Right hindlimb (tissue), 1 donor: ENCODE data around the gene F9.
"Not testable (repeated sequence)": the region's sequence is repeated elsewhere in the genome, so short reads cannot be mapped to it uniquely, and the experiment has no call there.

Experiments used
- DNase-seq: peaks from one replicate; pipeline ENCODE4 v3.0.0-alpha.2; 2018

F9 gene

GRCh38 chrX:139530550-139530949, at the start of gene F9:
Gene F9 (plus strand): TSS chrX:139530739. CDS start chrX:139530765, 26 bp downstream.
- DNase-seq = no peak

GRCh38 chrX:139483699-139484098, 46.8 kb upstream of the F9 start:
- DNase-seq = no peak

DNA sequence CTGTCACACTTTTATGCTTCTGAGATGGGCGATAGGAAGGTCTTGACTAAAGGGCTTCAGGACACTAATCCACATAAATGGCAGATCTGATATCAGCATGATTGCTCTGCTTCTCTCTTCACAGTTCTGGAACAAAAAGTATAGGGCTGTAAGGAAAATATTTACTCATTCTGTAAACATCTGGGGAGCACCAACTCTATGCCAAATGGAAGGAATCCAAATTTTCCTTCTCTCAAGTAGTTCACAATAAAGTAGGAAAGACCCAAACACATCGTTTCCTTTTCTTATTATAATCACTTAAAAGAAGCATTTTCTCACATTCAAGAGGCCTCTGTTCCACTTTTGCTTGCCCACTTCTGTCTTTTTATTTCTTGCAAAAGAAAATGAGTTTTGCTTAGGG, 45.9 kb upstream of the F9 start:
- no peak for DNase-seq

GRCh38 chrX:139495324-139495723, 35.2 kb upstream of the F9 start:
- DNase-seq = no peak

DNA sequence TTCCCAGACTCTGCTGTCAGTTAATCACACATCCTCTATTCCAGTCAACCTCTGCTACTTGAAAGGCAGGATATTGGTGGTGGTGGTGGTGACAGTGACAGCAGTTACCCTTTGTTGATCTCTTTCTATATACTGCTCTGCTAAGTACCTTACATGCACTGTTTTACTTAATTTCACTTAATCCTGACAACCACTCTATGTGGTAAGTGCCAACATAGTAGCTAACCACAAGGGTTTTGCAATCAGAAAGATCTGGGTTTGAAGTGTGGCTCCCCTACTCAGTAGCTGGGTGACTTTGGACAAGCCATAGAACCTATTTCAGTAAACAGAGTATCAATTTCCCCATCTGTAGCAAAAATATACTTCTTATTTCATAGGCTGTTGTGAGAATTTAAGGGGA, 24.2 kb upstream of the F9 start:
- no peak for DNase-seq

DNA sequence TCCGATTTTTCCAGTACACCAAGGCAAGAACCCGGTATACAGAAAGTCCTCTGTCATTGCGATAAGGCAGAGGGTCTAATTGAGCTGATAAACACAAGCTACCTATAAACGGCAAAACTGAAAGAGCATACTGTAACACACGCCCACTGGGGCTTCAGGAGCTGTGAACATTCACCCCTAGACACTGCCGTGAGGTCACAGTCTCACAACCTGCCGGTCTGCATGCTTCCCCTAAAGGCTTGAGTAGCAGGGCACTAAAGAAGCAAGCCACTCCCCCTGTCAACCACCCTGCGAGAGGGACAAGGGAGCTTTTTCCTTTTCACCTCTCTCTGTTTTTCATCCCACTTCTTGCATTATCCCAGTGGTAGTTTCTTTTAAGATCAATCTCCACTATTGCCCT, 22.4 kb upstream of the F9 start:
- no peak for DNase-seq

DNA sequence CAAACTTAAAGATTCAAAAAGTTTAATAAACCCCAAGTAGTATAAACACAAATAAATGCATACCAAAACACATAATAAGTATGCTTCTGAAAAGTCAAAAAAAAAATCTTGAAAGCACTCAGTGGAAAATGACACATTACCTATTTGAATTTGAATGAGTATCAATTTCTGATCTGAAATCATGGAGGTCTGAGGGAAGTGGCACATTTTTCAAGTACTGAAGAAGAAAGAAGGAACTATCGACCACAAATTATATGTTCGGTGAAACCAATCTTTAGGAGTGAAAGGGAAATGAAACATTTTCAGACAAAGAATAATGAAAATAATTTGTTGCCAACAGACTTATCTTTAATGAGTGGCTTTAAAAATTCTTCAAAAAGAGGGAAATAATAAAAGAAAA, 12.1 kb upstream of the F9 start:
- DNase-seq = no peak

- DNase-seq = not testable (repeated sequence)
Observed at GRCh38 chrX:139528829-139529228, 1.7 kb upstream of the F9 start.

GRCh38 chrX:139532834-139533233, 2.3 kb downstream of the F9 start:
- no peak for DNase-seq

DNA sequence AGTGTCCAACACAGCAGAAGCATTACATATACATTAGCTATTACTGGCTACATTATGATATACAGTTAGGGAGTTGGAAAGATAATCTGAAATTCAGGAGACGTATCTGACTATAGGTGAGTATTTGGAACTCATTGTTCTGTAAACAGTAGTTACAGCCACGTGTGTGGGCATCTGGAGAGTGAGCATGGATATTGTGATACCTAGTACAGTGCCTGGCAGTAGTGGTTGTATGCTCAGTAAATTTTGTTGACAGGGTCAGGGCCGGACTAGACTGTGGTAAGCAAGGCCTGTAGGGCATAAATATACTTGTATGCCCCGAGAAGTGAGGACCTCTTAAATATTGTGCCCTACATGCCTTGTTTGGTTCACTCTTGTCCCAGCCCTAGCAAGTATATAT, 2.9 kb downstream of the F9 start:
- no peak for DNase-seq

GRCh38 chrX:139538907-139539790, 8.6 kb downstream of the F9 start:
- DNase-seq = no peak

DNA sequence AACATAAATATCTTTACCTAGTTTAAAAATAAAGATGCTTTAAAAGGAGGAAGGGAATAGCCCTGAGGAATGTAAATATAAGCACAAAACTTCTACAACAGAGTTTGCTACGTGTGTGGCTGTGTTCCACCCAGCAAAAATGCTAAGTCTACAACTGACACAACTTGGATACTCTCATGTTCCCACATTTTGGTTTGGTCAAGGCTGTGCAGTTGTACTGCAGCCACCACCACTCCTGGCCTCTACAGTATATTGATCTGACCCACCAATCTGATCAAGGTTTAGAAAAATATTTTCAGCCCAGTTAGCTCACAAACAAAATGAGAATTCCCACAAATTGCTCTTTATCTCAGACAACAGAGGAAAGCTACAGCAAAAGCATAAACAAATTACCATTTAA, 12.1 kb downstream of the F9 start:
- DNase-seq = no peak

GRCh38 chrX:139543920-139544319, 13.4 kb downstream of the F9 start:
- no peak for DNase-seq

DNA sequence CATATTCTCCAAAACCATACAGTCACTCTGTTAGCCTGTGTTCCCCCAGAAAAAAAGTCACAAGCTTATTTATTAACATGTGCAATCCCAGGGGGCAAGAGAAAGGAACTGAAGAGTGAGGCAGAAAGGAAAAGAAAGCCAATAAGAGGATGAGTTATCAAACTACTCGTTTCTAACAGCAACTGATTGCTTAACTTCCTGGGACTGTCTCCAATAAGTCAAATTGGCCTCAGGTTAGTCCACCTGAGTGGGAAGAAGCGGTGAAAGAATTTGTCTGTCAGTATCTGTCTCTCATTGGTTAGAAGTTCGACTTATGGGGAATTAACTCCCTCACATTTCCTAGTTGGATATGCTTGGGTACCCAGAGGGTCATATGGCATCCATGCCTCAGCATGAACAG, 14.1 kb downstream of the F9 start:
- DNase-seq = no peak

GRCh38 chrX:139554376-139554775, 23.8 kb downstream of the F9 start:
- no peak for DNase-seq

DNA sequence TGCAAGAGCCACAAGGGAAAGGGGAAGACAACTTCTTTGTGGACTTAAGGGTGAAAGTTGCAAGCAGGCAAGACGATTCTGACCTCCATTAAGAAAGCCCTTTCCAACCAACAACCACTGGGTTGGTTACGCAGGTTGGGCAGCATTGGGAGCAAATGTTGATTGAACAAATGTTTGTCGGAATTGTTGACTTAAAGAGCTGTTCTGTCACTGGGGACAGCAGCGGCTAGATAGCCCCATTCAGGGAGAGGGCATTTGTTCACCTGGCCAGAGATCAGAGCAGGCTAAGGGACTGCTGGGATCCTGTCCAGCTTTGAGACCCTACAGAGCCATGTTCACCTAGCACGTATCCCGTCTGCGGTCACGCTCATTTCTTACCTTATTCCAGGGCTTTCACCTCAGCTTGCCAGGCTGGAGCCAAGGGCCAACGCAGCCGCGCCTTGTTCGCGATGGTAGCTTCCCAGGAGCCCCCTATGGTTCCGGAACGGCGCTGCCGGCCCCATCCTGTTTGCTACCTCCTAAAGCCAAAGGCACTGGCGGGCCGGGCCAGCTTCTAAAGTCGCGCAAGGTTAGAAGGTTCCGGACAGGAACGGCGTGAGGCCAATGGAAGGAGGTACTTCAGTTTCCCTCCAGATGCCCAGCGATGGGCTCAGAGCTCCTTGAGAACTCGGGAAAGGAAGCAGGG, 24.6 kb downstream of the F9 start:
- no peak for DNase-seq

- DNase-seq = peak; percentile 23
Observed at GRCh38 chrX:139559383-139560042, 29.0 kb downstream of the F9 start.

GRCh38 chrX:139560221-139560620, 29.7 kb downstream of the F9 start:
- no peak for DNase-seq

DNA sequence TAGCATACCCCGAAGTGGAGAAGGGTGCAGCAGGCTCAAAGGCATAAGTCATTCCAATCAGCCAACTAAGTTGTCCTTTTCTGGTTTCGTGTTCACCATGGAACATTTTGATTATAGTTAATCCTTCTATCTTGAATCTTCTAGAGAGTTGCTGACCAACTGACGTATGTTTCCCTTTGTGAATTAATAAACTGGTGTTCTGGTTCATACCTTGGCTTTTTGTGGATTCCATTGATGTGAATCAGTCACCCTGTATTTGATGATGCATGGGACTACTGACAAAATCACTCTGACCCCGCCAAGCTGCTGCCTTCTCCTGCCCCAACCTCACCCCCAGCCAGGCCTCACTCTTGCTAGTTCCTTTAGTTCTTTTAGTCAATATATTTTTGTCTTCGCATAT, 32.7 kb downstream of the F9 start:
- DNase-seq = no peak

- no peak for DNase-seq
Observed at GRCh38 chrX:139566981-139567380, 36.4 kb downstream of the F9 start.

DNA sequence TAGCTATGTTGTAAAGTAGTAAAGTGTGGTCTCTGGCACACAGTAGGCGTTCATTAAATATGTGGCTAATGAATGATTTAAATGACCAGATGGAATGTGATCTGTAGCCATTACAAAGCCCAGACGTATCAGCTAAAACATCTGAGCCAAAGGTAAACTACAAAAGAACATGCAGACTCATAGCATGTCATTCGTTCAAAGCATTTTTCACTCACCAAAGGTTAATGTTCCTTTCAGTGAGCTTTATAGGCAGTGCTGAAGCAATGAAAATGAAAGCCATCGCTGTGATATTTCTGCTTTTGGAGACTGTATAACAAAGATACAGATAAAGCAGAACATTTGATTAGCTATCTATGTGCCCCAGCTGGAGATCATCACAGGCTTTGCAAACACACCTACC, 50.5 kb downstream of the F9 start:
- no peak for DNase-seq

- no peak for DNase-seq
Observed at GRCh38 chrX:139585613-139586012, 55.1 kb downstream of the F9 start.

DNA sequence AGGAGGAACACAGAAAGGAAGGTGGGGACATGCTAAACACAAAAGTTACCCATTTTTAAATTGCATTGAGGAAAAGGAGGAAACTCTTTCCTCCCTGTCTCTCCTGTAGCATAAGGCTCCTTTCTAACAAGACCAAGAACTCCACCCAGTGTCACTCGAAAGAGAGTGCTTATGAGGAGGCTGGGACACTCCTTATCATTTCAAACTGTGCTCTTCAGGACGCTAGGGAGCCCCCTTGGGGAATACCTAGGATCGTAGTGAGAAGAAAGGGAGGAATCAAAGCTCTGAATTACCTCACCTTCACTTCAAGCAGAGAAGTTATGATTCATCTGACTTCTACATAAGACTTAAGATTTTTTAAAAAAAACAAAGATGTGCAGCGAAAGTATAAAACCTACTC, 65.5 kb downstream of the F9 start:
- no peak for DNase-seq

- no peak for DNase-seq
Observed at GRCh38 chrX:139600105-139600504, 69.6 kb downstream of the F9 start.
